Right atrium auricular region (tissue), 2 donors: ENCODE data around the gene TTC33. TPM values are rescaled to one million over a fixed set of nuclear protein-coding genes. Genes with fewer than 3 reads are reported as not detected.

Experiments used
- DNase-seq: peaks from one replicate; pipeline ENCODE4 v3.0.0-alpha.2; 2019; ENCODE audit warnings: low spot score
- H3K27ac ChIP-seq, 2 donors: fragments of 200-600 bp; sonication (generic); 1 replicate in 1 of 2; 2 replicates in 1 of 2; pipeline ENCODE4 v1.5.1; 2016 to 2019
- H3K27me3 ChIP-seq, 2 donors: fragments of 200-600 bp; sonication (generic); one replicate each; pipeline versions ENCODE4 v1.5.1 to v1.6.0; 2017 to 2019
- H3K36me3 ChIP-seq: fragments of 200-600 bp; sonication (generic); one replicate; pipeline ENCODE4 v1.5.1; 2016
- H3K4me1 ChIP-seq, 2 donors: fragments of 200-600 bp; sonication (generic); one replicate each; pipeline versions ENCODE4 v1.5.1 to v1.6.0; 2017 to 2019
- H3K4me3 ChIP-seq, 2 donors: fragments of 200-600 bp; sonication (generic); 1 replicate in 1 of 2; 2 replicates in 1 of 2; pipeline ENCODE4 v1.5.1; 2017 to 2019; ENCODE audit warnings: mild to moderate bottlenecking in 1 of 2, moderate library complexity in 1 of 2
- H3K9me3 ChIP-seq, 2 donors: fragments of 200-600 bp; sonication (generic); one replicate each; pipeline ENCODE4 v1.5.1; 2019
- CTCF ChIP-seq, 2 donors: fragments of 200-600 bp; sonication (generic); IDR thresholded peaks; one replicate each; pipeline ENCODE4 v1.5.1; 2019; ENCODE audit warnings: antibody characterized with exemption in 2 of 2
- total RNA-seq, 2 donors: library from RNA; depleted of rRNA; stranded (reverse); fragments of >200 nt; gene quantifications; one replicate each; pipeline ENCODE4 v1.1.0, GENCODE V29; 2016

Gene TTC33
- total RNA-seq, 2 donors from 2014 or later, result 10.2 to 16.7 TPM

GRCh38 chr5:40630126-40630525 lies 125.6 kb downstream of the TTC33 start:
- Histone ChIP-seq H3K9me3 (no peaks in the 10 kb centered on the region), H3K36me3 (no peaks in the 10 kb centered on the region)
- no peak for TF ChIP-seq CTCF (IDR thresholded peaks at IDR 0.05)

GRCh38 chr5:40628407-40628806 lies 127.4 kb downstream of the TTC33 start:
- no peaks in the 10 kb centered on the region for H3K4me1 ChIP-seq
- H3K27ac ChIP-seq, result no peak overlapping the region
- TF ChIP-seq CTCF (IDR thresholded peaks at IDR 0.05), result no peak
- H3K36me3 ChIP-seq, result no peaks in the 10 kb centered on the region
- no peaks in the 10 kb centered on the region for H3K27me3 ChIP-seq
- no peaks in the 10 kb centered on the region for H3K9me3 ChIP-seq
- no peak for DNase-seq
- H3K4me3 ChIP-seq, result no peak overlapping the region

More at GRCh38 chr5:40630126-40630525, 125.6 kb downstream of the TTC33 start:
- Histone ChIP-seq H3K27me3 (no peaks in the 10 kb centered on the region), H3K4me3 (no peak overlapping the region), H3K27ac (no peak overlapping the region), H3K4me1 (no peaks in the 10 kb centered on the region)
- no peak for DNase-seq

GRCh38 chr5:40627706-40628105 lies 128.1 kb downstream of the TTC33 start:
- no peak overlapping the region for H3K4me3 ChIP-seq
- TF ChIP-seq CTCF (IDR thresholded peaks at IDR 0.05), result no peak
- H3K4me1 ChIP-seq, result no peaks in the 10 kb centered on the region
- no peak overlapping the region for H3K27ac ChIP-seq
- no peaks in the 10 kb centered on the region for H3K27me3 ChIP-seq
- H3K36me3 ChIP-seq, result no peaks in the 10 kb centered on the region
- H3K9me3 ChIP-seq, result no peaks in the 10 kb centered on the region
- no peak for DNase-seq

- no peak overlapping the region for H3K27ac ChIP-seq
- no peaks in the 10 kb centered on the region for H3K36me3 ChIP-seq
- no peaks in the 10 kb centered on the region for H3K4me1 ChIP-seq
- H3K4me3 ChIP-seq, result no peak overlapping the region
- no peak for DNase-seq
- H3K9me3 ChIP-seq, result no peaks in the 10 kb centered on the region
- no peaks in the 10 kb centered on the region for H3K27me3 ChIP-seq
- TF ChIP-seq CTCF (IDR thresholded peaks at IDR 0.05), result no peak
These were observed 129.0 kb downstream of the TTC33 start for GRCh38 chr5:40626801-40627200.

DNA sequence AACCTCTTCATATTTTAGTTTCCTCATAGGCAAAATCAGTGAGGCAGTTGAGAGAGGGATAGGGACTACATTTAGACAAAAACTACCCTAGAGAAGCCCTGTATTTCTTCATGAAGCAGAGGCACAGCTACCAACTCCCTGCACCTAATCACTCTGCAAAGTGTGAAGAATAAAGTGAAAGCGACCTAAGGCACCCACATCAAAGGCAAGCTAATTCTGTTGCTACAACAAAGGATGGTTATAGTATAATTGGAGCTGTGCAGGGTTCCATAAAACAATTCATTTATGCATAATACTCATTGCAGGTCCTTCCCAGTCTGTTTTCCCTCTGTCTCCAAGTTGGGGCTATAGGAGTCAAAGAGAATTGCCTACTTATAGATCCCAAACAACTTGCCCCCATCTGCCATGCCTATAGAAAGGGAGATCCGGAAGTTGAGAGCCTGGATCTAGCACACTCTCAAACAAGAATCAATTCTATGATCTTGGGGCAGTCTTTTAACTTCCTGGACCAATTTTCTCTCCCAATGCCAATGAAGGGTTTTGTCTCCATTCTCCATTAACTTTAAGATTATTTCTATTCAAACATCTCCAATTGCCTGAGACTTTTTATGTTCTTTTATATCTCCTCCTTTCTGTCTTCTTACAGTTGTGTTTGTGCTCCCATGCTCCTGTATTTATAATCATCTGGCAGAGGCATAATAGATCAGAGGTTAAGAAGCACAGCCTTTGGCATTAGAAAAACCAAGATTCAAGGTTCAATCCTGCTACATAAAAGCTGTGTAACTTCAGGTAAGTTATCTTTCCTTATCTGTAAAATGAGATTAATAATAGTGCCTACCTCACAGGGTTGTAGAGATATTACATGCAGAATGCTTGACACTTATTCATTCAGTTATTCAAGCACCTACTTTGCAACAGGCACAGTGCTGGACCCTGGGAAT lies 132.0 kb downstream of the TTC33 start:
- no peak for DNase-seq
- Histone ChIP-seq H3K27me3 (no peaks in the 10 kb centered on the region), H3K4me3 (no peak overlapping the region), H3K4me1 (no peaks in the 10 kb centered on the region), H3K27ac (no peak overlapping the region), H3K36me3 (no peaks in the 10 kb centered on the region), H3K9me3 (no peaks in the 10 kb centered on the region)
- no peak for TF ChIP-seq CTCF (IDR thresholded peaks at IDR 0.05)
